GM12892 (cell line): ENCODE data around the gene FAM20C.

Experiments
- POLR2A ChIP-seq: IDR thresholded peaks from 2 replicates; pipeline ENCODE4 v1.6.1; 2011; ENCODE audit warnings: low read depth, low read length, control low read depth
- POLR2AphosphoS5 ChIP-seq: IDR thresholded peaks from 2 replicates; pipeline ENCODE4 v1.6.1; 2011; ENCODE audit warnings: low read depth, low read length, control low read depth
- TAF1 ChIP-seq: IDR thresholded peaks from 2 replicates; pipeline ENCODE4 v1.6.1; 2011; ENCODE audit warnings: low read depth, mild to moderate bottlenecking, control low read depth, low read length, borderline replicate concordance

- TF ChIP-seq POLR2A (no peak), POLR2AphosphoS5 (no peak), TAF1 (no peak)
Measured at GRCh38 chr7:252216-252965, 60.0 kb downstream of the FAM20C start.
